ENCODE data around the gene MOV10L1. TPM values are rescaled to one million over a fixed set of nuclear protein-coding genes. Genes with fewer than 3 reads are reported as not detected.
"Not testable (repeated sequence)": the region's sequence is repeated elsewhere in the genome, so short reads cannot be mapped to it uniquely, and the experiment has no call there.

The MOV10L1 gene
- total RNA-seq, 2 donors from 2014 or later = 0.25 to 0.36 TPM

DNA sequence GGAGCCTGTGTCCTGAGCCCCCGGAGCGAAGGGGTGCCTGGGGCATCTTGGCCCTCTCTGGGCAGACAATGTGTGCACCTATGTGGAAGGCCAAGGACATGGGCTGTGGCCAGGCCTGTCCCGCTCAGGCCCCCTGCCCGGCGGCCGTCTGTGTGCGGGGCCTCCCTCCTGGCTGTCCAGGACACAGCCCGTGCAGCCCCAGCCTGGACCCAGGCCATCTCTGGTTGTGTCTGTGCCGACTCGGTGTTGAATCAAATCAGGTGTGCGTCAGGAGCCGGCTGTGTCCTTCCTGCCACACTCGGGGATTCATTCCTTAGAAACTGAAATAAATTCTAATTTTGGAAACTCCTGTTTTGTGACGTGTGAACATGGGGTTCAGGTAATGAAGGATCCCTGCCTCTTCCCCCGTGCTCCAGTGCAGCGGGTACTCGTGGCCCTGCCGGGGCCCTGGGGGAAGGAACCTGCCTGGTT lies 109.5 kb downstream of the MOV10L1 start:
- ATAC-seq (replicated peaks in 1 of 2) = no peak
- H3K4me1 Mint-ChIP-seq (ENCODE audit: low read depth) = peaks cover 37% of the 10 kb centered on the region
- H3K36me3 Mint-ChIP-seq (ENCODE audit: insufficient read depth in 2 of 2) = peaks cover 5% of the 10 kb centered on the region in 2 donors
- no peak overlapping the region for H3K27ac Mint-ChIP-seq
- no peak for DNase-seq
- no peaks in the 10 kb centered on the region for H3K9me3 Mint-ChIP-seq
- peak overlapping the region; percentile 76 to 80 for H3K4me3 Mint-ChIP-seq
- H3K27me3 Mint-ChIP-seq (ENCODE audit: low read depth) = no peaks in the 10 kb centered on the region

DNA sequence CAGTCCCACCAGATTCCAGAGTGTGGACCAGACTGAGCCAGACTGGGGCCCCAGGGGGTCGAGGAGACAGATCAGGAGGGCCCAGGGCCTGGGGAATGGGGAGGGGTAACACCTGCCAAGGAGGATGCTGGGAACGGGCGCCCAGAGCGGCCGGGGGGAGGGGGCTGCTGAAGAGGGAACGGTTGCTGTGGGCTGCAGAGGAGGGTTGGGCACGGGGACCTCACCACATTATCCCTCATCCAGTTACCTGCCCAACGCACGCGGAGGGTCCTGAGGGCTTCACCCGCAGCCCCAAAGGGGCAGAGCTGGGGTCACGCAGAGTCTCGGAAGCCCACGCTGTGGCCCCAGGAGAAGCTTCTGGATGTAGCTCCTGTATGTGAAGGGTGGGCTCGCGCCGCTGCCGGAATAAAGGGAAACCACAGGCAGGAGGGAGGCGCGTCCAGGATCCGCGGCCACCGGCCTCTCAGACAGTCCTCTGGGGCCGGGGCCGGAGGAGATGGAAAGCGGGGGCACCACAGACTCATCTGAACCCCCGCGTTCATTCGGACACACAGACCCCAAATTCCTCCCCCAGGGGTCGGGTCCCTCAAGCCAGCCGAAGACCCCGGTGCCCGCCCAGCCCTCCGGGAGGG lies 110.1 kb downstream of the MOV10L1 start:
- H3K4me1 Mint-ChIP-seq (ENCODE audit: low read depth) = peaks cover 37% of the 10 kb centered on the region
- no peaks in the 10 kb centered on the region for H3K9me3 Mint-ChIP-seq
- ATAC-seq (replicated peaks in 1 of 2) = peak in 1 of 2 donors; percentile 1
- H3K4me3 Mint-ChIP-seq = peak overlapping the region; percentile 76 to 80
- H3K36me3 Mint-ChIP-seq (ENCODE audit: insufficient read depth in 2 of 2) = peaks cover 5% of the 10 kb centered on the region in 2 donors
- H3K27me3 Mint-ChIP-seq (ENCODE audit: low read depth) = no peaks in the 10 kb centered on the region
- H3K27ac Mint-ChIP-seq = no peak overlapping the region
- DNase-seq = no peak

GRCh38 chr22:50200461-50201190 lies 110.8 kb downstream of the MOV10L1 start, which contains the start of gene SELENOO:
Gene SELENOO (plus strand): TSS chr22:50201011. CDS start chr22:50201037, 26 bp downstream.
- no peak within 1 kb of the TSS for H3K27ac Mint-ChIP-seq

DNA sequence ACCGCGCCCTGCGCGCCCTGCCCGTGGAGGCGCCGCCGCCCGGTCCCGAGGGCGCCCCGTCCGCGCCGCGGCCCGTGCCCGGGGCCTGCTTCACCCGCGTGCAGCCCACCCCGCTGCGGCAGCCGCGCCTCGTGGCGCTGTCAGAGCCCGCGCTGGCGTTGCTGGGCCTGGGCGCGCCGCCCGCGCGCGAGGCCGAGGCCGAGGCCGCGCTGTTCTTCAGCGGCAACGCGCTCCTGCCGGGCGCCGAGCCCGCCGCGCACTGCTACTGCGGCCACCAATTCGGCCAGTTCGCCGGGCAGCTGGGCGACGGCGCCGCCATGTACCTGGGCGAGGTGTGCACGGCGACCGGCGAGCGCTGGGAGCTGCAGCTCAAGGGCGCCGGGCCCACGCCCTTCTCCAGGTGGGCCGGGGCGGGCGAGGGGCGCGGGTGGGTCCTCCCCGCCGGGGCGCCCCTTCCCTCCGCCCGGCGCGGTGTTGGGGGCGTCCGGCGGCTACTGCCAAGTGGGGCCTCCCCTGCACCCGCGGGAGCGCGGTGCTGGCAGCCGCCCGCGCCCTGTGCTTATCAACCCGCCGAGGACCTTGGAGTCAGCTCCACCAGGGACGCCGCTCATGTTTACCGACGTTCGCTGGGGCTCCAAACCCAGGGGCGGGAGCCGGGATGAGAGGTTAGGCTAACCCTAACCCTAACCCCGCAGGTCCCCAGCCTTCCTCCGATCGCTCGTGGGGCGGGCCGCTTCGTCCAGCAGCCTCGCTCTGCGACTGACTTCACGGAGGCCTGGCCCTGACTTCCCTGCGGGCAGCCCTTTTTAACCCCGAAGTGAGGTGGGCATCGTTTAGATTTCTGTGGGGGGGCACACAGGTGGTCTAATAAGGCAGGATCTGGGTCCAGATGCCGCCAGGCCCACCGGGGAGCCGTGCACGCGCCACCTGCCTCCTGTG lies 111.7 kb downstream of the MOV10L1 start:
- Mint-ChIP-seq H3K36me3 (ENCODE audit: insufficient read depth in 2 of 2) (peaks cover 4 to 5% of the 10 kb centered on the region in 2 donors), H3K9me3 (no peaks in the 10 kb centered on the region), H3K4me3 (peak overlapping the region; percentile 83 to 91), H3K27me3 (ENCODE audit: low read depth) (no peaks in the 10 kb centered on the region), H3K27ac (peak overlapping the region; percentile 83), H3K4me1 (ENCODE audit: low read depth) (peaks cover 34% of the 10 kb centered on the region)
- DNase-seq = no peak
- ATAC-seq (replicated peaks in 1 of 2) = peak; percentile 41 to 42

More at GRCh38 chr22:50200461-50201190, 110.8 kb downstream of the MOV10L1 start, which contains the start of gene SELENOO:
- peaks cover 4 to 5% of the 10 kb centered on the region in 2 donors for H3K36me3 Mint-ChIP-seq (ENCODE audit: insufficient read depth in 2 of 2)
- peaks cover 34% of the 10 kb centered on the region for H3K4me1 Mint-ChIP-seq (ENCODE audit: low read depth)
- H3K27me3 Mint-ChIP-seq (ENCODE audit: low read depth) = no peaks in the 10 kb centered on the region
- H3K9me3 Mint-ChIP-seq = no peaks in the 10 kb centered on the region
- peak; percentile 89 to 91 for ATAC-seq (replicated peaks in 1 of 2)
- peak within 1 kb of the TSS; percentile 83 to 91 for H3K4me3 Mint-ChIP-seq
- DNase-seq = peak; percentile 94

DNA sequence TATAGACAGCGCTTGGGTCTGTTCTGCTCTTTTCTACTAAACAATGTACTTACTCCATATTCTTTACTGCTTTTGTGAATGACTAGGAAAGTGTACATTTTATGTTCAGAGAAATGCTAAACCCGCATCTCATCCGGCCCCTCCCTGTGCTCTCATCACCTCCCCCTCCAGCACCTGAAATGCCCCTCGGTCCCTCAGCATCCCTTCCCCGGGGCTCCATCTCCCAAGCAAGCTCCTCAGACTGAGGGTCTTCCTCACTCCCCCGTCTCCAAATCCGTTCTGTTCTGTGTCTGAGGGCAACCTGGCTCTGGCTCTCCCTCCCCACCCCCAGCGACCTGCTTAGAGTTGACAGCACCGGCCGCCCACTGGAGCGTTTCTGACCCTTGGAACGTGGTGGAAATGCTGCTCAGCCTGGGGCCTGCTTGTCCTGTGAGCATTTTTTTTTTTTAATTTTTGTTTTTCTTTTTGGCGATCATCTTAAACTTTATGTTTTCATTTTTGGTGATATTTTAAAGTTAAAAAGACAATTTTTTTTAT lies 112.4 kb downstream of the MOV10L1 start:
- peak overlapping the region; percentile 83 for H3K27ac Mint-ChIP-seq
- peak overlapping the region; percentile 83 to 91 for H3K4me3 Mint-ChIP-seq
- ATAC-seq (replicated peaks in 1 of 2) = no peak
- DNase-seq = no peak
- H3K27me3 Mint-ChIP-seq (ENCODE audit: low read depth) = no peaks in the 10 kb centered on the region
- no peaks in the 10 kb centered on the region for H3K9me3 Mint-ChIP-seq
- peaks cover 4 to 5% of the 10 kb centered on the region in 2 donors for H3K36me3 Mint-ChIP-seq (ENCODE audit: insufficient read depth in 2 of 2)
- H3K4me1 Mint-ChIP-seq (ENCODE audit: low read depth) = peaks cover 34% of the 10 kb centered on the region

DNA sequence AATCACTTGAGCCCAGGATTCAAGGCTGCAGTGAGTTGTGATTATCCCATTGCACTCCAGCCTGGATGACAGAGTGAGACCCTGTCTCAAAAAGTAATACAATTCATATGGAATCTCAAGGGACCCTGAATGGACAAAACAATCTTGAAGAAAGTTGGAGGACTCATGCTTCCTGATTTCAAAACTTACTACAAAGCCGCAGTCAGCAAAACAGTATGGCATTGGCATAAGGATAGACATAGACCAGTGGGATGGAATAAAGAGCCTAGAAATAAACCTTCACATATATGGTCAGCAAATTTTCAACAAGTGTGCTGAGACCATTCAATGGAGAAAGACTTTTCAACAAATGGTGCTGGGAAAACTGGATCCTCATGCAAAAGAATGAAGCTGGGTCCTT lies 113.5 kb downstream of the MOV10L1 start:
- peaks cover 34% of the 10 kb centered on the region for H3K4me1 Mint-ChIP-seq (ENCODE audit: low read depth)

DNA sequence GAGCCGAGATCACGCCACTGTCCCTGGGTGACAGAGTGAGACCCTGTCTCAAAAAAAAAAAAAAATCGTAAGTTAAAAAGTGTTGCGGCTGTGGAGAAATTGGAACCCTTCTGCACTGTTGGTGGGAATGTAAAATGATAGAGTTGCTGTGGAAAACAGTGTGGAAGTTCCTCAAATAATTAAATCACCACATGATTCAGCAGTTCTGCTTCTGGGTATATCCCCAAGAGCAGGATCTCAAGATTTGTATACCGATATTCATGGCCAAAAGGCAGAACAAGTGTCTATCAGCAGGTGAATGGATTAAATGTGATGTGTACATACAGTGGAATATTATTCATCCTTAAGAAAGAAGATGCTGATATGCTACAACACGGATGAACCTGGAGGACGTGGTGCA lies 114.8 kb downstream of the MOV10L1 start:
- Mint-ChIP-seq H3K36me3 (ENCODE audit: insufficient read depth in 2 of 2) (peaks cover 1 to 4% of the 10 kb centered on the region in 2 donors), H3K27ac (no peak overlapping the region), H3K9me3 (no peaks in the 10 kb centered on the region), H3K4me1 (ENCODE audit: low read depth) (peaks cover 32% of the 10 kb centered on the region), H3K4me3 (no peak overlapping the region), H3K27me3 (ENCODE audit: low read depth) (no peaks in the 10 kb centered on the region)
- ATAC-seq (replicated peaks in 1 of 2) = no peak
- DNase-seq = no peak

More for the DNA sequence above, 113.5 kb downstream of the MOV10L1 start:
- Mint-ChIP-seq H3K36me3 (ENCODE audit: insufficient read depth in 2 of 2) (peaks cover 1 to 4% of the 10 kb centered on the region in 2 donors), H3K27ac (no peak overlapping the region), H3K4me3 (no peak overlapping the region), H3K27me3 (ENCODE audit: low read depth) (no peaks in the 10 kb centered on the region), H3K9me3 (no peaks in the 10 kb centered on the region)
- DNase-seq (no peak), ATAC-seq (replicated peaks in 1 of 2) (no peak)

- Mint-ChIP-seq H3K4me3 (peak overlapping the region in 1 of 2 donors; percentile 20), H3K27ac (peak overlapping the region; percentile 5), H3K4me1 (ENCODE audit: low read depth) (peaks cover 32% of the 10 kb centered on the region)
- ATAC-seq (replicated peaks in 1 of 2); H3K27me3 Mint-ChIP-seq (ENCODE audit: low read depth); H3K9me3 Mint-ChIP-seq; H3K36me3 Mint-ChIP-seq (ENCODE audit: insufficient read depth in 2 of 2); DNase-seq: not testable (repeated sequence)
Observed at GRCh38 chr22:50204998-50205397, 115.2 kb downstream of the MOV10L1 start.

- no peak overlapping the region for H3K4me3 Mint-ChIP-seq
- no peak overlapping the region for H3K27ac Mint-ChIP-seq
- H3K4me1 Mint-ChIP-seq (ENCODE audit: low read depth) = peaks cover 32% of the 10 kb centered on the region
- DNase-seq (no peak), ATAC-seq (replicated peaks in 1 of 2) (no peak)
- H3K36me3 Mint-ChIP-seq (ENCODE audit: insufficient read depth in 2 of 2) = peaks cover 4 to 7% of the 10 kb centered on the region in 2 donors
- no peaks in the 10 kb centered on the region for H3K27me3 Mint-ChIP-seq (ENCODE audit: low read depth)
- no peaks in the 10 kb centered on the region for H3K9me3 Mint-ChIP-seq
Observed at GRCh38 chr22:50205781-50206569, 116.2 kb downstream of the MOV10L1 start.

GRCh38 chr22:50206599-50206998 lies 116.8 kb downstream of the MOV10L1 start:
- Mint-ChIP-seq H3K36me3 (ENCODE audit: insufficient read depth in 2 of 2) (peaks cover 4 to 7% of the 10 kb centered on the region in 2 donors), H3K9me3 (no peaks in the 10 kb centered on the region), H3K27me3 (ENCODE audit: low read depth) (no peaks in the 10 kb centered on the region), H3K27ac (no peak overlapping the region), H3K4me1 (ENCODE audit: low read depth) (peaks cover 32% of the 10 kb centered on the region), H3K4me3 (no peak overlapping the region)
- DNase-seq (no peak), ATAC-seq (replicated peaks in 1 of 2) (no peak)

DNA sequence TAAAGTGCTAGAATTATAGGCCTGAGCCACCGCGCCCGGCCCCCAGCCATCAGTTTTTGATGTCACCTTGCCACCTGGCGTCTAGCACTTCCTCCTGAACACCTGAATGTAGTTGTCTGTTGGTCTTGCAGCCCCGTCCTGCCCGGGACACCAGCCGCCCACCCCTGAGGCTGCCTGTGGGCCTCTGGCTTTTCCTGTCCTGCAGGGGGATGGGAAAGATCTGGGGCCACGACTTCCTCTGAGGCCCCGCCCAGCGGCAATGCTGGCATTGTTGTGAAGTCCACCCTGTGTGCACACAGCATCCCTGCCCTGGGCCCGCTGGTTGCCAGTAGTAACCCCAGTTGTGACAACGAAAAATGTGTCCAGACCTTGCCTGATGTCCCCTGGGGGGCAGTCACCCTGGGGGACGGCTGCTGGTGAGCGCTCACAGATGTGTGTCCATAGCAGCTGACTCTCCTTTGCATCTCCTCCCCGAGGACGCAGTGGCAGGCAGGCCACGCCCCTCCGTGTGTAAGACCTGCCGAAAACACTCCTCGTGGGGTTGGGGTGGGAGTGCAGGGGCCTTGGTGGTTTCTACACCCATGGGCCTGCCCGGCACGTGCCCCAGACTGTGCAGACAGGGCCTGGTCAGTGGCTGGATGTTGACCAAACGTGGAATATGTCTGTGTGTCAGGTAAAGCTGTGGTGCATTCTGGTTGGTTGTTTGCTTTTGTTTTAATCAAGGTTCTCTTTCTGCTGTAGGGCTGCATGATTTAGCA lies 117.8 kb downstream of the MOV10L1 start:
- no peaks in the 10 kb centered on the region for H3K27me3 Mint-ChIP-seq (ENCODE audit: low read depth)
- no peak overlapping the region for H3K4me3 Mint-ChIP-seq
- no peak overlapping the region for H3K27ac Mint-ChIP-seq

More for the DNA sequence above, 117.8 kb downstream of the MOV10L1 start:
- no peaks in the 10 kb centered on the region for H3K9me3 Mint-ChIP-seq
- ATAC-seq (replicated peaks in 1 of 2) (no peak), DNase-seq (no peak)
- H3K36me3 Mint-ChIP-seq (ENCODE audit: insufficient read depth in 2 of 2) = peaks cover 4 to 7% of the 10 kb centered on the region in 2 donors
- H3K4me1 Mint-ChIP-seq (ENCODE audit: low read depth) = peaks cover 23% of the 10 kb centered on the region
